ENCODE results near the gene MRPL51.

MRPL51 gene

DNA sequence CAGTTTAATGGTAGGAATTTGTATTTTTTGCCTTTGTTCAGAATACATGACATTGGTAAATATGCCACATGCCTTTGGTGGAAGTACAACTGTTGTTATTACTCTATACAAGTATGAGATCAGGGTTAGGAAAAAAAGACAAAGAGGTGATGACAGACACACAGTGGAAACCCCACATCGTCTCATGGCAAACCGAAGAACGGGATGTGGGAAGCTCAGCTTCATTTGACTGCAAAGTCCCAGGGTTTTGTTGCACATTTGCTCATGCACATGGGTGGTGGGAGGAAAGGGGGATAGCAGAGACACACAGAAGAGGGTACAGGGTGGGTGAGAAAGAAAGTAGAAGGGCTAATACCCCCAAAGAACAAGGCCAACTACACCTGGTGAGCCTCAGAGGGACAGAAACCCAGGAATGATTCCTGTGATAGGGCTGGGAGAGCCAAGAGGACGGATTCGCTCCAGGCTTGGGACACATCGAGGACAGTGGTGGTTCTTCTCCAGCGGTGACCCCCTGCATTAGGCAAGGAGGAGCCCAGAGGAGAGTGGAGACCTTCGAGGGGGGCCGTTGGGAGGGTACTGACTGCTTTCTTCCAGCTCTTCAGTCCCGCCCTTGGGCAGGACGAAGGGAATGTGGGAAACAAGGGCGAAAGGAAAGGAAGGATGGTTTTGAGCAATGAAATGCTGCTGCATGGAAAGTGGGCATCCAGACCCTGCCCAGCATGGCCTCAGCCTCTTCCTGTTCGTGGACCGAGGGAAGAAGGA lies 30.6 kb downstream of the MRPL51 start:
- DNase-seq (ENCODE audit: low read depth in 2 of 3, low spot score in 1 of 3), result no peak

DNA sequence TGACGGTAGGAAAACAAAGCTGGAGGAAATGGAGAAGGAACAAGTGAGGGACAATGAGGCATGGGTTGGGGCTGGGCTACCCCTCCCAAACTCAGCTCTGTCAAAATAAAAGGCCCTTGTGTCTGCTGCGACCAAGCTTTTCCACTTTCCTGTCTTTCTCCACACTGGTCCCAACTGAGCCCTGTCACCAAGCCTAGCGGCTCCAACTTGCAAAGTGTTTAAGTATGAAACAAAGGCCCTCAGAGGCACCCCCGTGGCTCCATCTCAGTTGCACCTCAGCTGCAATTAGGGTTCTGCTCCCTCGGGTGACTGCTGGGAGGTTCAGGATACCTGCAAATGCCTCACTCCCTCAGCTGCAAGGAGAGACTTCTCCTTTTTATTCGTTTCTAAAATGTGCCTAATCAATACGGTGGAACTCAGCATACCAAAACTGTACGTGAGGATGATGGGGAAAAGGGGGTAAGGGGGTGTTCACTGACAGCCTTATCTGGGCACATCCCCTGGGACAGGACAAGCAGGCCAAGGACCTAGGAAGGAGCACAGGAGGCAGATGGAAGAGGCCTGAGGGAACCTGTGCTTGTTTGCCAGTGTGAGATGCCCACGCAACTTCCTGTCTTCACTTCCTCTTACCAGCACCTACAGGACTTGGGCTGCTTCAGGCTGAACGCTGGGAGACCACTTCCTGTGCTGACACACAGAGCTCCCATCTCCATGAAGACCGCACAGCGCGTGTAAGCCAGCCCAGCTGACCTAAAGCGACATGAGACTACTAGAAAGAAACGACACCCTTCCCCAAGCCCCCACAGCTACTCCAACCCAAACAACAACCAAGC lies 31.4 kb downstream of the MRPL51 start:
- DNase-seq (ENCODE audit: low read depth in 2 of 3, low spot score in 1 of 3), result peak; percentile 75 to 82 (median 75)

DNA sequence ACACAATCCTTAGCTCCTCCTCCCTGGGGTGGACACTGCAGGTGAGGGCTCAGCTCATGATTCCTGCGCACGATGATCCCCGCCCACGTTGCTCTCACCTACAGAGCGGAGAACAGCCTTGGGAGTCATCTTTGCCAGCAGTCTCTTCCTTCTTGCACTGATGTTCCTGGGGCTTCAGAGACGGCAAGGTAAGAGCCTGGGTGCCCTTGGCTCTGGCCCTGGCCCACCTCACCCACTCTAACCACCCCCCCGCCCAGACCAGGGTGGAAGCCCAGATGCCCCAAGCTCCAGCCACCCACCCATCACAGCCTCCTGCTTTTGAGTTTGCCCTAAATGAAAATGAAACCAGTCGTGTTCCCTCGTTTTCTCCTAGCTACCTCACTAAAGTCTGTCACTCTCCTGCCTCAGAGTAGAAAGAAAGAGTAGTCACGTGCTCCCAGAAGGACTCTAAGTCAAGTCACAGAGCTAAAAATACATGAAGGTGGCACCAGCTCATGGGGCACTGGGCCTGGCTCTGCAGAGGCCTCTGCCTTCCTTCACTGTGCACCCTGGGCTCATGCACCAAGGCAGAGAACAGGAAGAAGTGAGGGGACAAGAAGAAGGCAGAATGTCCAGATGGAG lies 32.2 kb downstream of the MRPL51 start:
- no peak for DNase-seq (ENCODE audit: low read depth in 2 of 3, low spot score in 1 of 3)

DNA sequence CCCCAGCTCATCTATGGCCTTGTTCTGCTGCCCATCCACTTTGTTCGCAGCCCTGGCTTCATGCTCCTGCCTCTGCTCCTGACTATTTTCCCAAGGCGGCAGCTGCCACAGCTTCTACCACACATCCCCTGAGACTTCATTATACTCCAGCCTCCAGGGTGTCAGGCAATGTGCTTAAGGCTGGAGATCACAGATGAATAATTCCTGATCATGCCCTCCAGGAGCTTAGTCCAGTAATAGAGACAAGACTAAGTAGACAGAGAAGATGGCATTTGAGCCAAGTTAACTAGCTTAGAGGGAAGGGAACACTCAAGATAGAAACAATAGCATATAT lies 34.1 kb downstream of the MRPL51 start:
- DNase-seq (ENCODE audit: low read depth in 2 of 3, low spot score in 1 of 3), result no peak

DNA sequence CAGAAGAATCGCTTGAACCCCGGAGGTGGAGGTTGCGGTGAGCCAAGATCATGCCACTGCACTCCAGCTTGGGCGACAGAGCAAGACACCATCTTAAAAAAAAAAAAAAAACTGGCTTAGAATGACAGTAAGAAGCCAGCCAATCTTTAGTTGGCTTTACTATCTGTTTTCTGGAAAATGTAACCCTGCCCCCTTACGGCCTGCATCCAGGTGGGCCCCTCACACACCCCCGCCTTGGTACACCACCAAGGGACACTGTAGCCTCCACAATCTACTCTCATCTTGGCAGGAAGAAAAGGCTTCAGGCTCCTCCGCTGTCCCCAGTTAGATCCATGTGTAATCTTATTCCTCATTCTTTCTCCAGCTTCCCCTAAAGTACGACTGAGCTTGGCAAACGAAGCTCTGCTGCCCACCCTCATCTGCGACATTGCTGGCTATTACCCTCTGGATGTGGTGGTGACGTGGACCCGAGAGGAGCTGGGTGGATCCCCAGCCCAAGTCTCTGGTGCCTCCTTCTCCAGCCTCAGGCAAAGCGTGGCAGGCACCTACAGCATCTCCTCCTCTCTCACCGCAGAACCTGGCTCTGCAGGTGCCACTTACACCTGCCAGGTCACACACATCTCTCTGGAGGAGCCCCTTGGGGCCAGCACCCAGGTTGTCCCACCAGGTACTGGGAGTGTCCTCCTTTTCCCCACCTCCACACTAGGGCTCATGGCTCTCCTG lies 34.6 kb downstream of the MRPL51 start:
- no peak for DNase-seq (ENCODE audit: low read depth in 2 of 3, low spot score in 1 of 3)

DNA sequence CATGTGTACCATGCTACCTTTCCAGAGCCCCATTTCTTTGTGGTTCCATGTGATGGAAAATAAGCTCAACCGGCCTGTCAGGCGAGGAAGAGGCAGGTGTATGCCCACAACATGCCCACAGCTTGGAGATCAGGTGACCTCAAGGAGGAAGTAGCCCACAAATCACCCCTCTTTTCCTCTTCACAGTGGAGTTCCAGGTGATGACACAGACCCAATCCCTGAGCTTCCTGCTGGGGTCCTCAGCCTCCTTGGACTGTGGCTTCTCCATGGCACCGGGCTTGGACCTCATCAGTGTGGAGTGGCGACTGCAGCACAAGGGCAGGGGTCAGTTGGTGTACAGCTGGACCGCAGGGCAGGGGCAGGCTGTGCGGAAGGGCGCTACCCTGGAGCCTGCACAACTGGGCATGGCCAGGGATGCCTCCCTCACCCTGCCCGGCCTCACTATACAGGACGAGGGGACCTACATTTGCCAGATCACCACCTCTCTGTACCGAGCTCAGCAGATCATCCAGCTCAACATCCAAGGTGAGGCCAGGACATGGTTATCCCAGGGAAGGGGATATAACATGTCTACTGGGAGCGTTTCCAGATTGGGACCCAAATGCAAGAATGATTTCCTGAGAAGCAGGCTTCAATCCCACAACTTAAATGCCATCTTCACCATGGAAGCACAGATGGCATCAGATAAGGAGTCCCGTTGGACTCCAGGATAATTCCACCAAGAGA lies 35.7 kb downstream of the MRPL51 start:
- DNase-seq (ENCODE audit: low read depth in 2 of 3, low spot score in 1 of 3), result no peak

DNA sequence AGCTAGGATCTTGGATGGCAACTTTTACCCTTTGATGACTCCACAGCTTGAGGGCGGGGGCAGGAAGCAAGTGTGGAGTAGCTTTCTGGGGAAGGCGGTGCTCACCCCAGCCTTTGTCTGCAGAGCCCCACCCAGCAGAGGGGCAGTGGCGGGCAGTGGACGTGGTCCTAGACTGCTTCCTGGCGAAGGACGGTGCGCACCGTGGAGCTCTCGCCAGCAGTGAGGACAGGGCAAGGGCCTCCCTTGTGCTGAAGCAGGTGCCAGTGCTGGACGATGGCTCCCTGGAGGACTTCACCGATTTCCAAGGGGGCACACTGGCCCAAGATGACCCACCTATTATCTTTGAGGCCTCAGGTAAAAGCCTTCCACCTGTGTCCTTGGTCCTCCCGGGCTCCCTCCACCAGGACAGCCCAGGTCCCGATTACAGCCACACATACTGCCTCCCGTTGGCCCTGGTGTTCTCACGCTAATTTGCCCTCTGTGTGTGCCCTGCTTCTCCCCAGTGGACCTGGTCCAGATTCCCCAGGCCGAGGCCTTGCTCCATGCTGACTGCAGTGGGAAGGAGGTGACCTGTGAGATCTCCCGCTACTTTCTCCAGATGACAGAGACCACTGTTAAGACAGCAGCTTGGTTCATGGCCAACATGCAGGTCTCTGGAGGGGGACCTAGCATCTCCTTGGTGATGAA lies 40.0 kb downstream of the MRPL51 start:
- DNase-seq (ENCODE audit: low read depth in 2 of 3, low spot score in 1 of 3), result no peak

DNA sequence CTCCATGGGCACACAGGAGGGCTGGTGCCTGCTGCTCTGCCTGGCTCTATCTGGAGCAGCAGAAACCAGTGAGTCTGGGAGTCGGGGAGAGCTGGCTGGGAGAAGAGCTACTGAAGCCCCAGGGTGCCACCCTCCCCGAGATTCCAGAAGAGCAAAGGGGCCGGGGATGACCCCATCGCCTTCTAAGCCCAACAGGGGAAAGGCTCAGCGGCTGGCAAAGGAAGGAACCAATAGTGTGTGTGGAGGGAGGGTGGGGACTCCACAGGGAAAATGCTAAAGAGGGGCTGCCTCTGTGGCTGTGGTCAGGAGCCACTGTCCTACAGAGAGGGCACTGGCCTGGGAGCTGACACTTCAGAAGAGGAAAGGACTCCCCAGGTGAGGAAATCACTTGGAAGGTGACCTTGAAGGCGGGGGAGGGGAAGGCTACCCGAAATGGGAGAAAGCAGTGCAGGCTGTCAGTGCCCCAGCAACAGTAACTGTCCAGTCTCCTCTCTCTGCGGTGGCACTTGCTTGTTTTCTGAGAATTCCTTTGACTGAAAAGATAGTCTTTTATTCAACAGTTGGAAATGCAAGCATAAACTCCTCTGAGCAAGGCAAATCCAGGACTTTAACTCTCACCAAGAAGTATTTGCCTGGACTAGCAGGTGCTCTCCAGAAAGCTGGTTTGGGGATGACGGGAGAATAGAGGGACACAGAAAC lies 40.7 kb downstream of the MRPL51 start:
- DNase-seq (ENCODE audit: low read depth in 2 of 3, low spot score in 1 of 3), result no peak

DNA sequence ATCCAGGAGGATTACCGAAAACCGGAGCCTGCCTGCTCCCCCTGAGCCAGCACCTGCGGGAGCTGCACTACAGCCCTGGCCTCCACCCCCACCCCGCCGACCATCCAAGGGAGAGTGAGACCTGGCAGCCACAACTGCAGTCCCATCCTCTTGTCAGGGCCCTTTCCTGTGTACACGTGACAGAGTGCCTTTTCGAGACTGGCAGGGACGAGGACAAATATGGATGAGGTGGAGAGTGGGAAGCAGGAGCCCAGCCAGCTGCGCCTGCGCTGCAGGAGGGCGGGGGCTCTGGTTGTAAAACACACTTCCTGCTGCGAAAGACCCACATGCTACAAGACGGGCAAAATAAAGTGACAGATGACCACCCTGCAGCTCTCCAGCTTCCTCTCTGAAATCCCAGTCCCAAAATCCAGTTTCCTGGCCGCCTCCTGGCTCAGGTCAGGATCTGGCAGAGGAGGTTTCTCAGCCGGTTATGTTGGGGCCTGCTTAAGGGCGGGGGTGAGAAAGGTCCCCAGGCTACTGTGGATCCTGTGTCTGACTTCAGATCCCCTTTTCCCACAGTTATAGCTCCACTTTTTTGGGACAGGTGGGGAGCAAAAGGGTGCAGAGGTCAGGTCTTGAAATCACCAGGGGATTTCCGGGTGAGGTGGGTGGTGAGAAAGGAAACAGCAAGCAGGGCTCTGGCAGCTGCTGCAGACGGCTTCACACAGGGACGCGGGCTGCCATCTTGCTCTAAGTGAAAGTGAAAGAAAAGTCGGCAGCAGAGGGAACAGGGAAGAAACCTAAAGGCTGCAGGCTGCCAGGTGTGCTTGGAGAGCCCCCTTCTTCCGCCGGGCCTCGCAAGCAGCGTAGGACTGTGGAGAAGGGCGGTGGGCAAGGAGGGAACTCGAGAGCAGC lies 41.5 kb downstream of the MRPL51 start, which contains the start of gene TAPBPL:
TSS of gene TAPBPL (plus strand) at position 695 of the 897 bp plus-strand sequence. CDS start 207 bp downstream, outside the sequence.
- peak; percentile 61 to 73 (median 66) for DNase-seq (ENCODE audit: low read depth in 2 of 3, low spot score in 1 of 3)

DNA sequence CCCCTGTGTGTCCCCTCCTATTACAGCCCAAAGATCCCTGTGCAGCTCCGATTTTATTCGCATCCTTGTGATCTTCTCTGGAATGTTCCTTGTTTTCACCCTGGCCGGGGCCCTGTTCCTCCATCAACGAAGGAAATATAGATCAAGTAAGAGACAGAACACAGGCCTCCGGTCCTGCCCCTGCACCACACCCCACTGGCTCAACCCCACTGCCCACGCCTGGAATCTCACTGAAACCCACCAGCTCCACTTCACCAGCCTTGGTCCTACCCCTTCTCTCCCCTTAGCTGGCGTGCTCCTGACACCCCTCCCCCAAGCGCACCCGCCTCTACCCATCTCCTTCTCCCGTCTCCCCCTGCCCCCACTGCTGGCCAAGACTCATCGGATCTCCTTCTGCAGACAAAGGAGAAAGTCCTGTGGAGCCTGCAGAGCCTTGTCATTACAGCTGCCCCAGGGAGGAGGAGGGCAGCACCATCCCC lies 42.2 kb downstream of the MRPL51 start:
- no peak for DNase-seq (ENCODE audit: low read depth in 2 of 3, low spot score in 1 of 3)

DNA sequence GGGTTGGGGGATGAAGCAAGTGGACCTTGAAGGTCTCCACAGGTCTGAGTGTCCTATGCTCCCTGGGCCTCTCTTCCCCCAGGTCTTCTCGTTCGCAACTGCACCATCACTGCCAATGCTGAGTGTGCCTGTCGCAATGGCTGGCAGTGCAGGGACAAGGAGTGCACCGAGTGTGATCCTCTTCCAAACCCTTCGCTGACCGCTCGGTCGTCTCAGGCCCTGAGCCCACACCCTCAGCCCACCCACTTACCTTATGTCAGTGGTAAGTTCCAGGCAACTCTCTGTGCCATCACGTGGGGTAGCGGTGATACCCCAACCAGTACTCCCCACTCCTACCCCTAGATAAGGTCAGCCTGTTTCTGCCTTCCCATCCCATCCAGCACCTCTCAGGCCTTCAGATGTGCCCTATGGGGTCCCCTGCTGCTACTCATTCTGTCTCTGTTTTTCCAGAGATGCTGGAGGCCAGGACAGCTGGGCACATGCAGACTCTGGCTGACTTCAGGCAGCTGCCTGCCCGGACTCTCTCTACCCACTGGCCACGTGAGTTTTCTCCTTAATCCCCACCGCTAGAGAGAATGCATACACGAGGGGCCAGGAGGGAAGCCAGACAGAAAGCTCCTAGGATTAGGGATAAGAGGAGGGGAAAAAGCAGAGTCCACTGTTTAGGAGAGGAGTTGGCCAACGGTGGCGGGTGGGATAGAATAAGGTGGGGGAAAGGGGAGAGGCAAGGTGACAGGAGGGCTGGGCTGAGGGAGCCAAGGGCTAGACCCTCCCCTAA lies 42.8 kb downstream of the MRPL51 start:
- no peak for DNase-seq (ENCODE audit: low read depth in 2 of 3, low spot score in 1 of 3)

DNA sequence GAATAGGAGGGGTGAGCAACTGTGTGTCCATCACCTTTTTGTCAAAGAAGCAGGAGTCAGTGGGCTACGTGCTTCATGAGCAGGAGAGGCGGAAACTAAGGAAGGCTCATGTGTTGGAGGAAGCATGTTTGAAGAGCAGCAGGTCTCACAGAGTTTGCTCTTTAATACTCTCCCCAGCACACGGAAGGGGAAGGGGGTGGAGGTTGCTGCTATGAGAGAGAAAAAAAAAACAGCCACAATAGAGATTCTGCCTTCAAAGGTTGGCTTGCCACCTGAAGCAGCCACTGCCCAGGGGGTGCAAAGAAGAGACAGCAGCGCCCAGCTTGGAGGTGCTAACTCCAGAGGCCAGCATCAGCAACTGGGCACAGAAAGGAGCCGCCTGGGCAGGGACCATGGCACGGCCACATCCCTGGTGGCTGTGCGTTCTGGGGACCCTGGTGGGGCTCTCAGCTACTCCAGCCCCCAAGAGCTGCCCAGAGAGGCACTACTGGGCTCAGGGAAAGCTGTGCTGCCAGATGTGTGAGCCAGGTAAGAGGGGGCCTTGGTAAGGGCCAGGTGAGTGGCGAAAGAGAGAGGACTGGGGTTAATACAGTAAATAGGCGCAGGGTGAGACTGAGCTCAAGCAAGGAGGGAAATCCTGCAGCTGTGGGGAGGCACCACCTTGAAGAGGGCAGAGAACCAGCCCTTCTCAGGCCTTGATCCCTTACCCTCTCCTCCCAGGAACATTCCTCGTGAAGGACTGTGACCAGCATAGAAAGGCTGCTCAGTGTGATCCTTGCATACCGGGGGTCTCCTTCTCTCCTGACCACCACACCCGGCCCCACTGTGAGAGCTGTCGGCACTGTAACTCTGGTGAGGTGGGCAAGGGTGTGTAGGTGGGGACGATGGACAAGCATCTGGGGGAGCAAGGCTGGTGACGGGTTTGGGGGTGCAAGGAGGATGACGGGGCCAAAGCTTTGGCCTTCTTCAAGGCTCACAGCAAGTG lies 48.1 kb downstream of the MRPL51 start, which contains the start of gene CD27:
TSS of gene CD27 (plus strand) at position 252 of the 985 bp plus-strand sequence. CDS start at position 393, 141 bp downstream.
- no peak for DNase-seq (ENCODE audit: low read depth in 2 of 3, low spot score in 1 of 3)

DNA sequence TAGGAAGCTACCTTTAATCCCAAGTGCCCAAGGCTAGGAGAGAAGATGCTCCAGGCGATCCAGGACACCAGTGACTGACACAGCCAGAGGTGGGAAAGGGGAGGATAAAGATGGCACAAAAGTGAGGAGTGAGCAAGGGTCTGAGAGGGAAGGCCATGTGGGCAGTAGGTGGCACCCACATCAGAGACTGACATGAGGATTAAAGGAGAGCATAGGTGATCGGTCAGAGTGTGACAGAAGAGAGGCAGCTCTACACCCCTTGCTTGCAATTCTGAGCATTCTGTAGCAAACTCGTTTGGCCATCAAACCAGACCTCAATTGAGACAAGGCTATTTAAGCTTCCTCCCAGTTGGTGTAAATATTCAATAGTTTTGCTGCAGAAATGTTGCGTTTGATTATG lies 49.0 kb downstream of the MRPL51 start:
- DNase-seq (ENCODE audit: low read depth in 2 of 3, low spot score in 1 of 3), result no peak

DNA sequence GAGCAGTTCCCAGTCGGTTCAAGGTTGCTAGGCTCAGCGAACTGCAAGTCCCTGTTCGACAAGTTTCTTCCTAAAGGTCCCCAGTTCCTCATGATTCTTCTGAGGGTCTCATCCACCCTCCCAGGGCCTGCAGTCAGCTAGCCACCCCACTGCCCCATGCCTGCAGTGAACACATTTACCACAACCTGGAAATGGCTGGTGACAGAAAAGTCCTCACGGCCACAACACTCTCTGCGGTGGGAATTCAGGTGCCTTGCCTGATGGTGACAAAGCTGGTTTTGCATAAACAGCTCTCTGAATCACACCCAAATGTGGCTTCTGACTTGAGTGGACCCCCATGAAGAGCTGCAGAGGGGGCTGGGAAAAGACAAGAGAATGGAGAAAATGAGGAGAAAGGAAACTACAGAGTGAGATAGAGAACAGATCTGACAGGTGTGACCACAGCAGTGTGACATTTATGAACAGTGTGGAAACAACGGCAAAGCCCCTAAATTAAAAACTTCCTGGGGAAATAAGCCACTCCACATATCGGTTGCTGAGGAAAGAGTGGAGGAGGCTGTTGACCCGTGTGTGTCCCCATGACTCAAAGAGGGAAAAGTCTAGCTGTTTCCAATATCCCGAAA lies 49.6 kb downstream of the MRPL51 start:
- DNase-seq (ENCODE audit: low read depth in 2 of 3, low spot score in 1 of 3), result no peak

DNA sequence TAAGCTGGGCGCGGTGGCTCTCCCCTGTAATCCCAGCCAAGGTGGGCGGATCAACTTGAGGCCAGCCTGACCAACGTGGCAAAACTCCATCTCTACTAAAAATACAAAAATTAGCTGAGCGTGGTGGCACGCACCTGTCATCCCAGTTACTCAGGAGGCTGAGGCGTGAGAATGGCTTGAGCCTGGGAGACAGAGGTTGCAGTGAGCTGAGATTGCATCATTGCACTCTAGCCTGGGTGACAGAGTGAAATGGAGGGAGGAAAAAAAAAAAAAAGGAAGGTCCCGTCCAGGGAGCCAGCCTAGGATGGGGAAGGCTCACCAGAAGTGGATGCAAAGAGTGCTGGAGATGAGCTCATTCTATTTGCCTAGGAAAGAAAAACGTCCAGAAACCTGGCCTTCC lies 50.2 kb downstream of the MRPL51 start:
- DNase-seq (ENCODE audit: low read depth in 2 of 3, low spot score in 1 of 3), result no peak

All from stimulated activated CD4-positive, alpha-beta T cell treated with anti-CD3 and anti-CD28 coated beads, Interleukin-12 subunit alpha, Interleukin-12 subunit beta, amount 100 ng/mL, for 48 hours (primary cell).